Sigmoid colon (tissue), 3 donors: Measurements from ENCODE around the gene GIMAP5.

Experiments
- POLR2A ChIP-seq, 2 donors: fragments of 450-650 bp; IDR thresholded peaks; one replicate each; pipeline ENCODE4 v1.6.1; 2016; ENCODE audit warnings: antibody characterized with exemption in 2 of 2, mild to moderate bottlenecking in 2 of 2, moderate library complexity in 2 of 2
- TF ChIP-seq, protein P1 (sequence below), 4 experiments: fragments of 450-650 bp in 3 of 4; fragments of 200-600 bp in 1 of 4; IDR thresholded peaks; one replicate each; pipeline ENCODE4 v1.5.1; 2016 to 2019; ENCODE audit warnings: antibody characterized with exemption in 4 of 4, mild to moderate bottlenecking in 3 of 4, moderate library complexity in 2 of 4

DNA sequence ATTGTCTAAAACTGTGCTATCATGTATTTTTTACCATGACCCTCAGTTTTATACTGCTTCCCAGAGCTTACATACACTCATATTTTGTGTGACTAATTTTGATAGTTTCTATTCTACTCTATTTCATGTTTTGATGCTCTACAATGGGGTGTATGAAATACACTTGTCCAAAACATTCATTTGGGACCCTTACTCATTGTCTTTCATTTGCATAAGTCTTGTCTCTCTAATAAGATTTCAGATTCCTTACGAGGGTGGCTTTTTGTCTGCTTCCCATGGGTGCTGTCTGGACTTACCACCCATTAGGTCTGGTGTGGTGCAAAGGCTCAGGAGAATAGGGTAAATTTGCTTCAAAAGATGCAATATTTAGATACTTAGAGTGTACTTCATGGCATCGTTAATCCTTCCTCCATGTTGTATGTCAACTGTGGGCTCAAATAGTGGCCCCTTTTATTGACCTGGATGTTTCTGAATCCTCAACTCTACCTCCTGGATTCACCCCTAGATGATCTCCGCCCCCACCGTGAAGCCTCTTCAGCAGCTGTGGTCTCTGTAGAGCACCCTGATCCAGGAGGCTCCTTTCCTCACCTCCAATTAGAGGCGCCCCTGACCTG is 3.6 kb upstream of the GIMAP5 start:
- TF ChIP-seq, protein P1, sequence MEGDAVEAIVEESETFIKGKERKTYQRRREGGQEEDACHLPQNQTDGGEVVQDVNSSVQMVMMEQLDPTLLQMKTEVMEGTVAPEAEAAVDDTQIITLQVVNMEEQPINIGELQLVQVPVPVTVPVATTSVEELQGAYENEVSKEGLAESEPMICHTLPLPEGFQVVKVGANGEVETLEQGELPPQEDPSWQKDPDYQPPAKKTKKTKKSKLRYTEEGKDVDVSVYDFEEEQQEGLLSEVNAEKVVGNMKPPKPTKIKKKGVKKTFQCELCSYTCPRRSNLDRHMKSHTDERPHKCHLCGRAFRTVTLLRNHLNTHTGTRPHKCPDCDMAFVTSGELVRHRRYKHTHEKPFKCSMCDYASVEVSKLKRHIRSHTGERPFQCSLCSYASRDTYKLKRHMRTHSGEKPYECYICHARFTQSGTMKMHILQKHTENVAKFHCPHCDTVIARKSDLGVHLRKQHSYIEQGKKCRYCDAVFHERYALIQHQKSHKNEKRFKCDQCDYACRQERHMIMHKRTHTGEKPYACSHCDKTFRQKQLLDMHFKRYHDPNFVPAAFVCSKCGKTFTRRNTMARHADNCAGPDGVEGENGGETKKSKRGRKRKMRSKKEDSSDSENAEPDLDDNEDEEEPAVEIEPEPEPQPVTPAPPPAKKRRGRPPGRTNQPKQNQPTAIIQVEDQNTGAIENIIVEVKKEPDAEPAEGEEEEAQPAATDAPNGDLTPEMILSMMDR (IDR thresholded peaks at IDR 0.05) = no peak
- no peak for TF ChIP-seq POLR2A (IDR thresholded peaks at IDR 0.05)
